Measurements from ENCODE around the gene ACP4. TPM values are rescaled to one million over a fixed set of nuclear protein-coding genes. Genes with fewer than 3 reads are reported as not detected.

ACP4 gene
- total and polyA plus RNA-seq, 2 experiments from 2014 or later: not detected

DNA sequence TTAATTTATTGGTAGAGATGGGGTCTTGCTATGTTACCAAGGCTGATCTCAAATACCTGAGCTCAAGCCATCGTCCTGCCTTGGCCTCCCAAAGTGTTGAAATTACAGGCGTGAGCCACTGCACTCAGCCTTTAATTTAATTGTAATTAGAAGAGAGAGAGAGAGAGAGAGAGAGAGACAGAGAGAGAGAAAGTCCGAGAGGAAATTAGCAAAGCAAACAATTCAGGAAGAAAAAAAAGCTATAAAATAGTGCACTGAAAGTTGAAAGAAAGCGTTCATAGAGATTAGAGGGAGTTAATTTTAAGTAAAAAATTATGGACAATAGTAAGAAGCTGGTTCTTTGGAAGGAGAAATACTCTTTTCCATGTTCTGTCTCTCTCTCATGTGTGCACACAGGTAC, 13.0 kb upstream of the ACP4 start:
- Histone ChIP-seq H3K36me3 (replicated peaks; ENCODE audit: insufficient read depth, low read depth) (no peaks in the 10 kb centered on the region), H3K27ac (no peak overlapping the region), H3K9me2 (replicated peaks; ENCODE audit: insufficient read depth) (no peaks in the 10 kb centered on the region), H2AFZ (no peak overlapping the region), H3K4me2 (no peak overlapping the region), H3K9me3 (ENCODE audit: low read depth) (no peaks in the 10 kb centered on the region), H4K20me1 (ENCODE audit: insufficient read depth, poor library complexity, severe bottlenecking) (no peaks in the 10 kb centered on the region), H3K4me1 (ENCODE audit: insufficient read depth) (no peaks in the 10 kb centered on the region), H3K4me3 (no peak overlapping the region), H3K79me2 (no peaks in the 10 kb centered on the region), H3K27me3 (peaks cover 57% of the 10 kb centered on the region)
- DNase-seq (ENCODE audit: low spot score): no peak
- TF ChIP-seq EZH2phosphoT487 (IDR thresholded peaks at IDR 0.05; ENCODE audit: low read depth, severe bottlenecking, unreplicated experiment): no peak
- TF ChIP-seq, protein P1, sequence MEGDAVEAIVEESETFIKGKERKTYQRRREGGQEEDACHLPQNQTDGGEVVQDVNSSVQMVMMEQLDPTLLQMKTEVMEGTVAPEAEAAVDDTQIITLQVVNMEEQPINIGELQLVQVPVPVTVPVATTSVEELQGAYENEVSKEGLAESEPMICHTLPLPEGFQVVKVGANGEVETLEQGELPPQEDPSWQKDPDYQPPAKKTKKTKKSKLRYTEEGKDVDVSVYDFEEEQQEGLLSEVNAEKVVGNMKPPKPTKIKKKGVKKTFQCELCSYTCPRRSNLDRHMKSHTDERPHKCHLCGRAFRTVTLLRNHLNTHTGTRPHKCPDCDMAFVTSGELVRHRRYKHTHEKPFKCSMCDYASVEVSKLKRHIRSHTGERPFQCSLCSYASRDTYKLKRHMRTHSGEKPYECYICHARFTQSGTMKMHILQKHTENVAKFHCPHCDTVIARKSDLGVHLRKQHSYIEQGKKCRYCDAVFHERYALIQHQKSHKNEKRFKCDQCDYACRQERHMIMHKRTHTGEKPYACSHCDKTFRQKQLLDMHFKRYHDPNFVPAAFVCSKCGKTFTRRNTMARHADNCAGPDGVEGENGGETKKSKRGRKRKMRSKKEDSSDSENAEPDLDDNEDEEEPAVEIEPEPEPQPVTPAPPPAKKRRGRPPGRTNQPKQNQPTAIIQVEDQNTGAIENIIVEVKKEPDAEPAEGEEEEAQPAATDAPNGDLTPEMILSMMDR (IDR thresholded peaks at IDR 0.05; ENCODE audit: poor library complexity): no peak
- TF ChIP-seq EZH2 (IDR thresholded peaks at IDR 0.05; ENCODE audit: borderline replicate concordance): no peak
- WGBS (ENCODE audit: low lambda C conversion rate, missing lambda C conversion rate): 43% methylated on average over 4 of the region's 4 CpGs

DNA sequence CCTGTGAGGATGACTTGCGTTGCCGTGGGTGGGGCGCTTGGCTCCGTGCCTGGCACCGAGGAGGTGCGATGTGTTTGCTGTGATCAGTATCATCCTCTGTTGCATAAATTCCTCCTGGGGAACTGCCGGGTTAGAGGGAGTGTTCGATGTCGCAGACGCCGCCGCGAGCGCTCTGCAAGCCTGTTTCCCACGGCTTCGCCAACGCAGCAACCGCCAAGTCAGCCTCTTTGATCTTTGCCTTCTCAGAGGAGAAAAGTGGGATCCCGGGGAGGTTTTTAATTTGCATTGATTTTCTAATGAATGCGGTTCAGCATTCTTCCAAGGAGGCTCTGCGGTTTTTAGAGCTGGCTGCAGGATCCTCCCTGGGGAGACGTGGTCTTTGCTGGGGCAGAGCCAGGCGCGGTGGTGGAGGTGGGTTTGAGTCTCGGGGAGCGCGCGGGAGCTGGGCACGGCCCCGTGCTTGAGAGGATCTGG, 12.3 kb upstream of the ACP4 start:
- H2AFZ ChIP-seq: no peak overlapping the region
- H4K20me1 ChIP-seq (ENCODE audit: insufficient read depth, poor library complexity, severe bottlenecking): no peaks in the 10 kb centered on the region
- H3K4me2 ChIP-seq: no peak overlapping the region
- no peaks in the 10 kb centered on the region for H3K4me1 ChIP-seq (ENCODE audit: insufficient read depth)
- no peaks in the 10 kb centered on the region for H3K9me3 ChIP-seq (ENCODE audit: low read depth)
- no peak for DNase-seq (ENCODE audit: low spot score)
- H3K27me3 ChIP-seq: peaks cover 57% of the 10 kb centered on the region
- no peak overlapping the region for H3K4me3 ChIP-seq
- H3K9me2 ChIP-seq (replicated peaks; ENCODE audit: insufficient read depth): no peaks in the 10 kb centered on the region
- 5% methylated on average over 30 of the region's 30 CpGs for WGBS (ENCODE audit: low lambda C conversion rate, missing lambda C conversion rate)
- H3K79me2 ChIP-seq: no peaks in the 10 kb centered on the region
- H3K36me3 ChIP-seq (replicated peaks; ENCODE audit: insufficient read depth, low read depth): no peaks in the 10 kb centered on the region
- TF ChIP-seq, protein P1 (IDR thresholded peaks at IDR 0.05; ENCODE audit: poor library complexity): no peak
- TF ChIP-seq EZH2 (IDR thresholded peaks at IDR 0.05; ENCODE audit: borderline replicate concordance): peak; percentile 70
- H3K27ac ChIP-seq: no peak overlapping the region

DNA sequence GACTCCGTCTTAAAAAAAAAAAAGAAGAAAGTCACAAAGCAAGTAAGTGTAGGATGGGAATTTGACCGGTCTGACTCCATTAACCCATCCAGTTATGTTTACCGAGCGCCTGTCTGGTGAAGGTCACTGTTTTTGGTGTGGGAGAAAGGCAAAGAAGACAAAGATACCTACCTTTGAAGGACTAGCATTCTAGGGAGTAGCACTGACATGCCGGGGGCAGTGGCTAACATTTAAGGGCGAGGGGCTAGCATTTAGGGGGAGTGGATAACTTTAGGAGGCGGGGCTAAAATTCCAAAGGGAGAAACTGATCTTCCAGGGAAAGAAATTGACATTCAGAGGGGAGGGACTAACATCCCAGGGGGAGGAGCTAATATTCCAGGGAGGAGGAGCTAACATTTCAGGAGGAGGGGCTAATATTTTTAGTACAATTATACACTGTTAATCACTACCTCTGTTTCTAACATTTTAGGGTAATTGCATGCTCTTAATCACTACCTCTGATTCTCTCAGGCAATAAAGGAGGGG, 11.2 kb upstream of the ACP4 start:
- Histone ChIP-seq H4K20me1 (ENCODE audit: insufficient read depth, poor library complexity, severe bottlenecking) (no peaks in the 10 kb centered on the region), H3K4me3 (no peak overlapping the region), H3K9me2 (replicated peaks; ENCODE audit: insufficient read depth) (no peaks in the 10 kb centered on the region), H3K27ac (no peak overlapping the region), H3K4me2 (no peak overlapping the region), H3K4me1 (ENCODE audit: insufficient read depth) (no peaks in the 10 kb centered on the region), H2AFZ (no peak overlapping the region), H3K36me3 (replicated peaks; ENCODE audit: insufficient read depth, low read depth) (no peaks in the 10 kb centered on the region), H3K9me3 (ENCODE audit: low read depth) (no peaks in the 10 kb centered on the region), H3K27me3 (peaks cover 57% of the 10 kb centered on the region), H3K79me2 (no peaks in the 10 kb centered on the region)
- no peak for TF ChIP-seq EZH2 (IDR thresholded peaks at IDR 0.05; ENCODE audit: borderline replicate concordance)
- no peak for TF ChIP-seq EZH2phosphoT487 (IDR thresholded peaks at IDR 0.05; ENCODE audit: low read depth, severe bottlenecking, unreplicated experiment)
- TF ChIP-seq, protein P1 (IDR thresholded peaks at IDR 0.05; ENCODE audit: poor library complexity): no peak
- 62% methylated on average over 7 of the region's 7 CpGs for WGBS (ENCODE audit: low lambda C conversion rate, missing lambda C conversion rate)
- no peak for DNase-seq (ENCODE audit: low spot score)

Data from hepatocyte (in vitro differentiated cells).